Esophagus squamous epithelium (tissue), 5 donors: Measurements from ENCODE around the gene NCKAP5. TPM values are rescaled to one million over a fixed set of nuclear protein-coding genes. Genes with fewer than 3 reads are reported as not detected.

Source experiments
- DNase-seq: peaks from one replicate; lab custom pipeline; 2025; lab: John Stamatoyannopoulos, UW
- H3K27ac ChIP-seq, 4 donors: fragments of 200-600 bp; sonication (generic); one replicate each; pipeline ENCODE4 v1.5.1; 2016 to 2019; ENCODE audit warnings: mild to moderate bottlenecking in 1 of 4
- H3K27me3 ChIP-seq, 4 donors: fragments of 200-600 bp; sonication (generic); 1 replicate in 3 of 4; 2 replicates in 1 of 4; pipeline versions ENCODE4 v1.5.1 to v1.6.0; 2017 to 2021; ENCODE audit warnings: antibody characterized with exemption in 1 of 4
- H3K36me3 ChIP-seq, 3 donors: fragments of 200-600 bp; sonication (generic); one replicate each; pipeline ENCODE4 v1.5.1; 2016 to 2019
- H3K4me1 ChIP-seq, 3 donors: fragments of 200-600 bp; sonication (generic); one replicate each; pipeline ENCODE4 v1.5.1; 2017 to 2019
- H3K4me3 ChIP-seq, 4 donors: fragments of 200-600 bp; sonication (generic); 1 replicate in 3 of 4; 2 replicates in 1 of 4; pipeline ENCODE4 v1.5.1; 2016 to 2019; ENCODE audit warnings: mild to moderate bottlenecking in 2 of 4, moderate library complexity in 1 of 4
- H3K9me3 ChIP-seq, 3 donors: fragments of 200-600 bp; sonication (generic); one replicate each; pipeline ENCODE4 v1.5.1; 2016 to 2019
- CTCF ChIP-seq, 6 experiments: fragments of 450-650 bp in 4 of 6; fragments of 200-600 bp in 2 of 6; sonication (generic) in 2 of 6; IDR thresholded peaks; one replicate each; pipeline ENCODE4 v1.5.1; 2016 to 2019; ENCODE audit warnings: antibody characterized with exemption in 6 of 6, mild to moderate bottlenecking in 4 of 6, moderate library complexity in 4 of 6
- POLR2A ChIP-seq, 4 donors: fragments of 450-650 bp; IDR thresholded peaks; one replicate each; pipeline ENCODE4 v1.6.1; 2017; ENCODE audit warnings: antibody characterized with exemption in 4 of 4, mild to moderate bottlenecking in 4 of 4, moderate library complexity in 3 of 4
- WGBS, 2 donors: methylation state at CpG; one replicate each; pipeline ENCODE4 v1.1.5; 2018; 5-methylcytosine and 5-hydroxymethylcytosine counted together
- intact Hi-C: fragments of 100-400 bp; cut with DNase I; formaldehyde crosslinking; loops from one replicate; pipeline ENCODE4 v1.15.0; 2022
- total RNA-seq, 4 donors: library from RNA; depleted of rRNA; stranded (reverse); fragments of >200 nt; gene quantifications; one replicate each; pipeline ENCODE4 v1.1.0, GENCODE V29; 2016
- donor health status: DM: yes; HTN: yes; CAD: no.

Gene NCKAP5
- total RNA-seq, 4 donors from 2014 or later = 4.5 to 6.9 (median 5.3) TPM

- H3K4me3 ChIP-seq = no peak overlapping the region
- H3K27ac ChIP-seq = no peak overlapping the region
- no peak for TF ChIP-seq POLR2A (IDR thresholded peaks at IDR 0.05)
- no peaks in the 10 kb centered on the region for H3K36me3 ChIP-seq
- intact Hi-C loops = no loop called here
- peaks cover 0 to 3% (median 0%) of the 10 kb centered on the region in 3 donors for H3K9me3 ChIP-seq
- 24 to 31% methylated on average over 4 of the region's 4 CpGs for WGBS, 2 donors
- DNase-seq = no peak
- H3K27me3 ChIP-seq = no peaks in the 10 kb centered on the region
- no peaks in the 10 kb centered on the region for H3K4me1 ChIP-seq
Measured at GRCh38 chr2:132804051-132804450, 764.2 kb downstream of the NCKAP5 start.

GRCh38 chr2:132798341-132798740, 769.9 kb downstream of the NCKAP5 start:
- intact Hi-C loops = no loop called here
- Histone ChIP-seq H3K36me3 (no peaks in the 10 kb centered on the region), H3K27me3 (no peaks in the 10 kb centered on the region), H3K9me3 (no peaks in the 10 kb centered on the region), H3K27ac (no peak overlapping the region), H3K4me3 (no peak overlapping the region), H3K4me1 (no peaks in the 10 kb centered on the region)
- no peak for DNase-seq
- no peak for TF ChIP-seq POLR2A (IDR thresholded peaks at IDR 0.05)
- no peak for TF ChIP-seq CTCF (IDR thresholded peaks at IDR 0.05)

- no peak overlapping the region for H3K4me3 ChIP-seq
- no peak for DNase-seq
- no peaks in the 10 kb centered on the region for H3K4me1 ChIP-seq
- no peak for TF ChIP-seq CTCF (IDR thresholded peaks at IDR 0.05)
- no peak for TF ChIP-seq POLR2A (IDR thresholded peaks at IDR 0.05)
- H3K27ac ChIP-seq = no peak overlapping the region
- H3K9me3 ChIP-seq = no peaks in the 10 kb centered on the region
- no peaks in the 10 kb centered on the region for H3K27me3 ChIP-seq
- H3K36me3 ChIP-seq = no peaks in the 10 kb centered on the region
- intact Hi-C loops = no loop called here
- WGBS, 2 donors = 82 to 95% methylated on average over 3 of the region's 3 CpGs
Measured at GRCh38 chr2:132797556-132797955, 770.7 kb downstream of the NCKAP5 start.

GRCh38 chr2:132797071-132797470, 771.2 kb downstream of the NCKAP5 start:
- no peaks in the 10 kb centered on the region for H3K36me3 ChIP-seq
- no peak for DNase-seq
- H3K9me3 ChIP-seq = no peaks in the 10 kb centered on the region
- H3K4me3 ChIP-seq = no peak overlapping the region
- no peak overlapping the region for H3K27ac ChIP-seq
- intact Hi-C loops = no loop called here
- no peaks in the 10 kb centered on the region for H3K27me3 ChIP-seq
- H3K4me1 ChIP-seq = no peaks in the 10 kb centered on the region
- WGBS, 2 donors = 64% methylated on average over 3 of the region's 3 CpGs
- TF ChIP-seq POLR2A (IDR thresholded peaks at IDR 0.05) (no peak), CTCF (IDR thresholded peaks at IDR 0.05) (no peak)

GRCh38 chr2:132795220-132795619, 773.0 kb downstream of the NCKAP5 start:
- Histone ChIP-seq H3K36me3 (no peaks in the 10 kb centered on the region), H3K27me3 (no peaks in the 10 kb centered on the region), H3K4me3 (no peak overlapping the region), H3K27ac (no peak overlapping the region), H3K4me1 (no peaks in the 10 kb centered on the region), H3K9me3 (no peaks in the 10 kb centered on the region)
- no peak for TF ChIP-seq POLR2A (IDR thresholded peaks at IDR 0.05)
- no peak for TF ChIP-seq CTCF (IDR thresholded peaks at IDR 0.05)
- 68 to 75% methylated on average over 2 of the region's 2 CpGs for WGBS, 2 donors
- DNase-seq = no peak
- intact Hi-C loops = no loop called here

- WGBS, 2 donors = 86 to 95% methylated on average over 8 of the region's 8 CpGs
- Histone ChIP-seq H3K9me3 (no peaks in the 10 kb centered on the region), H3K27ac (no peak overlapping the region), H3K36me3 (no peaks in the 10 kb centered on the region), H3K4me1 (no peaks in the 10 kb centered on the region), H3K27me3 (no peaks in the 10 kb centered on the region), H3K4me3 (no peak overlapping the region)
- no peak for DNase-seq
- intact Hi-C loops = no loop called here
- TF ChIP-seq POLR2A (IDR thresholded peaks at IDR 0.05) (no peak), CTCF (IDR thresholded peaks at IDR 0.05) (no peak)
Measured at GRCh38 chr2:132793532-132793931, 774.7 kb downstream of the NCKAP5 start.
